GM12878 (cell line): ENCODE measurements around the gene AIFM1. TPM values are rescaled to one million over a fixed set of nuclear protein-coding genes. Genes with fewer than 3 reads are reported as not detected.
A peak's percentile ranks its signal among the peaks of the same experiment; 100 is the strongest.

Experiments
- IKZF1 ChIP-seq: fragments of 450-650 bp; conservative IDR thresholded peaks from 2 replicates; pipeline ENCODE4 v1.6.1; 2017; ENCODE audit warnings: antibody characterized with exemption, mild to moderate bottlenecking
- IKZF2 ChIP-seq, 2 experiments: fragments of 450-650 bp; IDR thresholded peaks; 2 replicates each; pipeline ENCODE4 v1.6.1; 2017; ENCODE audit warnings: mild to moderate bottlenecking in 2 of 2, moderate library complexity in 2 of 2
- RAD51 ChIP-seq: fragments of 450-650 bp; IDR thresholded peaks from 2 replicates; pipeline ENCODE4 v1.6.1; 2016; ENCODE audit warnings: moderate library complexity, mild to moderate bottlenecking, inconsistent platforms
- TCF12 ChIP-seq: IDR thresholded peaks from 2 replicates; pipeline ENCODE4 v1.6.1; 2011; ENCODE audit warnings: low read depth, mild to moderate bottlenecking, low read length
- YY1 ChIP-seq: IDR thresholded peaks from 2 replicates; pipeline ENCODE4 v1.6.1; 2011; ENCODE audit warnings: low read depth, mild to moderate bottlenecking, low read length
- polyA plus RNA-seq, 11 experiments: library from polyadenylated mRNA; depleted of rRNA in 4 of 11; unstranded in 6 of 11; stranded (reverse) in 5 of 11; fragments of >200 nt; fragmentation: Nextera tagmentation in 4 of 11; fragmentation: Illumina TruSeq in 1 of 11; extraction: Ambion mirVana in 4 of 11; extraction: Trizol in 1 of 11; gene quantifications; 1 replicate in 1 of 11; 2 replicates in 10 of 11; pipeline versions ENCODE4 v1.2.1 to v1.2.3, GENCODE V29; 2011 to 2016; ENCODE audit warnings: inconsistent platforms in 2 of 11, missing spikeins in 2 of 11, low read depth in 1 of 11
- total RNA-seq, 4 experiments: library from RNA; depleted of rRNA in 3 of 4; stranded (reverse); fragments of >200 nt in 3 of 4; fragmentation: Illumina TruSeq in 1 of 4; extraction: Trizol in 1 of 4; gene quantifications; 2 replicates each; pipeline versions ENCODE4 v1.2.1 to v1.2.3, GENCODE V29; 2013 to 2021
- TF ChIP-seq, protein P1 (sequence below): IDR thresholded peaks from 2 replicates; pipeline ENCODE4 v1.6.1; 2011; ENCODE audit warnings: borderline replicate concordance, low read depth, mild to moderate bottlenecking, moderate library complexity, mixed read lengths, low read length; ENCODE audit not compliant: insufficient read depth; ENCODE audit errors: extremely low read length
- TF ChIP-seq, protein P2 (sequence below): fragments of 450-650 bp; IDR thresholded peaks from 2 replicates; pipeline ENCODE4 v1.6.1; 2017; ENCODE audit warnings: mild to moderate bottlenecking, moderate library complexity

Gene AIFM1
- total and polyA plus RNA-seq, 10 of the 15 experiments (the other 5 are each of a cell fraction or from before 2014, with no cell fraction given) = 44.2 to 121 (median 80.0) TPM

DNA sequence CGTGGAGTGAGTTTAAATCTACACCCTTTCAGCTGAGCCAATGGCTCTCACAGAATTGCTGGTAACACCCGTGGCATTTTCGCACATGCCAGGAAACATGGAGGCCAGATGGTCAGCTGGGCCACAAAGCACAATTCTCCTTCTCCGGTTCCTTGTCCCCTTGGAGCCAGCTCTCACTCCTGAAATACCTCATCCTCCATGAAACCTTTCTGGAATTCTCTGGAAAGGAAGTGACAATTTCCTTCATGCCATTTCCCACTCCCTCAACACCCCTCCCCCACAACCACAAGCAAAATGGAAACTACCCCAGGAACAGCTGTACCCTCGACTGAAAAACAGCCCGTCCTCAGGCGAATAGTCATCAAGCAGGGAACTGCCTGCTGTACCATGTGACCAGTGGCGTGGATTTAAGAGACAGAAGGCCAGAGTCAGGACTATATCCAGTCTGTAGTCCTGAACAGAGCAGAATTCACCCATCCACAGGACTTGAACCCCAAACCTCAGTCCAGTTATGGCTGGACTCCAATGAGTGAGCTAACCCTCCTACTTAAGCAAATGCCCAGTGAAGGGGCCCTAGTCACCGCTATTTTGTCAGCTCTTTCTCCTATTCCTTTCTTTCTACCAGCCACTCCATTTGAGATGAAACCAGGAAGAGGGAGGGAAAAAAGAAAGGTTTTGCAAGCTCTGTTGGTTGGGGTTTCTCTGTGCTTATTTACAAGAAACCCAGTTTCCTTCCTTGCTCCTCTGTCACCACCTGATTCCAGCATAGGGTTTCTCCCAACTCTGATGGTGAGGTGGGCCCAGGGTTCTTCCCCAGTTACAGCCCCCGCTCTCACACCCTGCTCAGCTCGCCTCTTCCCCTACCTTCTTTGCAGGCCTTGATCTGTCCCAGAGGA lies 79.8 kb downstream of the AIFM1 start (continued):
- TF ChIP-seq, protein P1, sequence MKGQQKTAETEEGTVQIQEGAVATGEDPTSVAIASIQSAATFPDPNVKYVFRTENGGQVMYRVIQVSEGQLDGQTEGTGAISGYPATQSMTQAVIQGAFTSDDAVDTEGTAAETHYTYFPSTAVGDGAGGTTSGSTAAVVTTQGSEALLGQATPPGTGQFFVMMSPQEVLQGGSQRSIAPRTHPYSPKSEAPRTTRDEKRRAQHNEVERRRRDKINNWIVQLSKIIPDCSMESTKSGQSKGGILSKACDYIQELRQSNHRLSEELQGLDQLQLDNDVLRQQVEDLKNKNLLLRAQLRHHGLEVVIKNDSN = peak; percentile 40
- 0 out of 2 replicates have a peak, but pooled peaks have one; percentile 36 for TF ChIP-seq TCF12
- TF ChIP-seq IKZF1 = peak; percentile 46
- TF ChIP-seq IKZF2 (IDR thresholded peaks at IDR 0.05) = peak; percentile 59 to 67
- peak; percentile 60; the same call in 1 of the 2 replicates for TF ChIP-seq RAD51
- TF ChIP-seq, protein P2, sequence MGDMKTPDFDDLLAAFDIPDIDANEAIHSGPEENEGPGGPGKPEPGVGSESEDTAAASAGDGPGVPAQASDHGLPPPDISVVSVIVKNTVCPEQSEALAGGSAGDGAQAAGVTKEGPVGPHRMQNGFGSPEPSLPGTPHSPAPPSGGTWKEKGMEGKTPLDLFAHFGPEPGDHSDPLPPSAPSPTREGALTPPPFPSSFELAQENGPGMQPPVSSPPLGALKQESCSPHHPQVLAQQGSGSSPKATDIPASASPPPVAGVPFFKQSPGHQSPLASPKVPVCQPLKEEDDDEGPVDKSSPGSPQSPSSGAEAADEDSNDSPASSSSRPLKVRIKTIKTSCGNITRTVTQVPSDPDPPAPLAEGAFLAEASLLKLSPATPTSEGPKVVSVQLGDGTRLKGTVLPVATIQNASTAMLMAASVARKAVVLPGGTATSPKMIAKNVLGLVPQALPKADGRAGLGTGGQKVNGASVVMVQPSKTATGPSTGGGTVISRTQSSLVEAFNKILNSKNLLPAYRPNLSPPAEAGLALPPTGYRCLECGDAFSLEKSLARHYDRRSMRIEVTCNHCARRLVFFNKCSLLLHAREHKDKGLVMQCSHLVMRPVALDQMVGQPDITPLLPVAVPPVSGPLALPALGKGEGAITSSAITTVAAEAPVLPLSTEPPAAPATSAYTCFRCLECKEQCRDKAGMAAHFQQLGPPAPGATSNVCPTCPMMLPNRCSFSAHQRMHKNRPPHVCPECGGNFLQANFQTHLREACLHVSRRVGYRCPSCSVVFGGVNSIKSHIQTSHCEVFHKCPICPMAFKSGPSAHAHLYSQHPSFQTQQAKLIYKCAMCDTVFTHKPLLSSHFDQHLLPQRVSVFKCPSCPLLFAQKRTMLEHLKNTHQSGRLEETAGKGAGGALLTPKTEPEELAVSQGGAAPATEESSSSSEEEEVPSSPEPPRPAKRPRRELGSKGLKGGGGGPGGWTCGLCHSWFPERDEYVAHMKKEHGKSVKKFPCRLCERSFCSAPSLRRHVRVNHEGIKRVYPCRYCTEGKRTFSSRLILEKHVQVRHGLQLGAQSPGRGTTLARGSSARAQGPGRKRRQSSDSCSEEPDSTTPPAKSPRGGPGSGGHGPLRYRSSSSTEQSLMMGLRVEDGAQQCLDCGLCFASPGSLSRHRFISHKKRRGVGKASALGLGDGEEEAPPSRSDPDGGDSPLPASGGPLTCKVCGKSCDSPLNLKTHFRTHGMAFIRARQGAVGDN = peak; percentile 71
- peak; percentile 57 for TF ChIP-seq YY1
